Endothelial cell (in vitro differentiated cells): ENCODE results near the gene GPLD1. TPM values are rescaled to one million over a fixed set of nuclear protein-coding genes. Genes with fewer than 3 reads are reported as not detected.

ENCODE experiments used
- DNase-seq: peaks from one replicate; pipeline ENCODE4 v3.0.0; 2021; ENCODE audit warnings: low spot score
- H3K27ac Mint-ChIP-seq: one replicate; pipeline ENCODE4 v1.8.0; 2021; ENCODE audit warnings: mixed read lengths, inconsistent platforms; ENCODE audit not compliant: unreplicated experiment
- H3K27me3 Mint-ChIP-seq: one replicate; pipeline ENCODE4 v1.8.0; 2021; ENCODE audit warnings: mild to moderate bottlenecking, moderate library complexity, mixed read lengths, inconsistent platforms; ENCODE audit not compliant: unreplicated experiment
- H3K36me3 Mint-ChIP-seq: one replicate; pipeline ENCODE4 v1.8.0; 2021; ENCODE audit warnings: mild to moderate bottlenecking, low read depth, mixed read lengths, inconsistent platforms; ENCODE audit not compliant: unreplicated experiment
- H3K4me1 Mint-ChIP-seq: one replicate; pipeline ENCODE4 v1.8.0; 2021; ENCODE audit warnings: mild to moderate bottlenecking, mixed read lengths, inconsistent platforms; ENCODE audit not compliant: unreplicated experiment
- H3K4me3 Mint-ChIP-seq: one replicate; pipeline ENCODE4 v1.8.0; 2021; ENCODE audit warnings: mild to moderate bottlenecking, mixed read lengths, inconsistent platforms; ENCODE audit not compliant: unreplicated experiment
- H3K9me3 Mint-ChIP-seq: one replicate; pipeline ENCODE4 v1.8.0; 2021; ENCODE audit warnings: mixed read lengths, inconsistent platforms; ENCODE audit not compliant: unreplicated experiment
- CTCF ChIP-seq: fragments of 200-600 bp; sonication (generic); IDR thresholded peaks from one replicate; pipeline ENCODE4 v1.5.0; 2021; ENCODE audit warnings: antibody characterized with exemption; ENCODE audit not compliant: unreplicated experiment
- total RNA-seq: library from RNA; stranded (reverse); fragmentation: NEBNext Ultra II Directional; extraction: Animal tissue kit (Norgen Biotek cat#: 25700); gene quantifications from one replicate; pipeline ENCODE4 v1.2.1, GENCODE V29; 2021; ENCODE audit not compliant: unreplicated experiment

Gene GPLD1
- total RNA-seq, 1 donor from 2014 or later = 1.2 TPM

GRCh38 chr6:24412294-24412693 lies 77.1 kb downstream of the GPLD1 start:
- peaks cover 6% of the 10 kb centered on the region for H3K36me3 Mint-ChIP-seq
- H3K27ac Mint-ChIP-seq = peak overlapping the region; percentile 62
- DNase-seq = no peak
- no peaks in the 10 kb centered on the region for H3K9me3 Mint-ChIP-seq
- no peaks in the 10 kb centered on the region for H3K27me3 Mint-ChIP-seq
- no peak overlapping the region for H3K4me3 Mint-ChIP-seq
- H3K4me1 Mint-ChIP-seq = peaks cover 3% of the 10 kb centered on the region
- no peak for TF ChIP-seq CTCF

GRCh38 chr6:24410622-24411021 lies 78.8 kb downstream of the GPLD1 start:
- no peak for TF ChIP-seq CTCF
- Mint-ChIP-seq H3K27me3 (no peaks in the 10 kb centered on the region), H3K4me3 (no peak overlapping the region), H3K9me3 (no peaks in the 10 kb centered on the region), H3K27ac (no peak overlapping the region), H3K4me1 (peaks cover 3% of the 10 kb centered on the region), H3K36me3 (peaks cover 6% of the 10 kb centered on the region)
- DNase-seq = no peak

GRCh38 chr6:24408719-24409410 lies 80.5 kb downstream of the GPLD1 start:
- Mint-ChIP-seq H3K36me3 (peaks cover 12% of the 10 kb centered on the region), H3K27ac (no peak overlapping the region)
- TF ChIP-seq CTCF = no peak

GRCh38 chr6:24405262-24405661 lies 84.1 kb downstream of the GPLD1 start:
- DNase-seq = no peak
- peaks cover 17% of the 10 kb centered on the region for H3K4me1 Mint-ChIP-seq
- no peak overlapping the region for H3K4me3 Mint-ChIP-seq
- H3K36me3 Mint-ChIP-seq = peaks cover 9% of the 10 kb centered on the region
- no peak for TF ChIP-seq CTCF
- no peak overlapping the region for H3K27ac Mint-ChIP-seq
- H3K27me3 Mint-ChIP-seq = no peaks in the 10 kb centered on the region
- H3K9me3 Mint-ChIP-seq = no peaks in the 10 kb centered on the region

More at GRCh38 chr6:24408719-24409410, 80.5 kb downstream of the GPLD1 start:
- Mint-ChIP-seq H3K4me1 (peaks cover 7% of the 10 kb centered on the region), H3K4me3 (no peak overlapping the region), H3K9me3 (no peaks in the 10 kb centered on the region), H3K27me3 (no peaks in the 10 kb centered on the region)
- no peak for DNase-seq

GRCh38 chr6:24403501-24403824 lies 85.9 kb downstream of the GPLD1 start:
- DNase-seq = no peak
- Mint-ChIP-seq H3K4me1 (peaks cover 28% of the 10 kb centered on the region), H3K27me3 (no peaks in the 10 kb centered on the region), H3K4me3 (peak overlapping the region; percentile 98), H3K36me3 (peaks cover 9% of the 10 kb centered on the region), H3K27ac (peak overlapping the region; percentile 74), H3K9me3 (no peaks in the 10 kb centered on the region)
- TF ChIP-seq CTCF = no peak
